OCI-LY7 (cell line): ENCODE results near the gene TDRD1.

Experiments used
- CTCF ChIP-seq: fragments of 200-600 bp; sonication (generic); conservative IDR thresholded peaks from 2 replicates; pipeline ENCODE4 v1.5.1; 2014; ENCODE audit warnings: mild to moderate bottlenecking, antibody characterized with exemption, low read length, moderate library complexity, mixed read lengths
- EZH2phosphoT487 ChIP-seq: fragments of 200-600 bp; sonication (generic); IDR thresholded peaks from 2 replicates; pipeline ENCODE4 v1.6.1; 2018; ENCODE audit warnings: low read depth, borderline replicate concordance, mild to moderate bottlenecking, mixed run types, antibody characterized with exemption, low read length, moderate library complexity, mixed read lengths

- TF ChIP-seq CTCF, result no peak
- TF ChIP-seq EZH2phosphoT487, result no peak
Measured at GRCh38 chr10:114215033-114215432, 35.9 kb downstream of the TDRD1 start.
